K562 (cell line): ENCODE results near the gene ZBTB14. TPM values are rescaled to one million over a fixed set of nuclear protein-coding genes. Genes with fewer than 3 reads are reported as not detected.

Source experiments
- ASH1L ChIP-seq: fragments of 450-650 bp; IDR thresholded peaks from 2 replicates; pipeline ENCODE4 v1.6.1; 2018; ENCODE audit warnings: borderline replicate concordance, mild to moderate bottlenecking, low read depth; ENCODE audit not compliant: partially characterized antibody
- HDAC2 ChIP-seq: fragments of 450-650 bp; IDR thresholded peaks from 2 replicates; pipeline ENCODE4 v1.6.1; 2016; ENCODE audit warnings: mild to moderate bottlenecking
- HEY1 ChIP-seq: fragments of 250-450 bp; sonication (Bioruptor Pico); IDR thresholded peaks from 2 replicates; pipeline ENCODE4 v1.5.0; 2020; ENCODE audit warnings: mild to moderate bottlenecking, moderate library complexity, borderline replicate concordance
- ID3 ChIP-seq, 2 experiments: fragments of 250-450 bp in 1 of 2; fragments of 450-650 bp in 1 of 2; sonication (Bioruptor Pico) in 1 of 2; IDR thresholded peaks; 2 replicates each; pipeline versions ENCODE4 v1.6.1 to v1.8.0; 2016 to 2021; ENCODE audit warnings: mild to moderate bottlenecking in 2 of 2, moderate library complexity in 2 of 2, missing compliant biosample characterization in 1 of 2, missing genetic modification characterization in 1 of 2
- KDM5B ChIP-seq: fragments of 200-600 bp; sonication (generic); IDR thresholded peaks from 2 replicates; pipeline ENCODE4 v1.6.1; 2012; ENCODE audit warnings: low read depth, mild to moderate bottlenecking, moderate library complexity, low read length, control low read depth, inconsistent platforms; ENCODE audit not compliant: insufficient replicate concordance
- MBD1 ChIP-seq: fragments of 250-450 bp; sonication (Bioruptor Pico); IDR thresholded peaks from 2 replicates; pipeline ENCODE4 v1.8.0; 2022; ENCODE audit warnings: inconsistent platforms
- MECOM ChIP-seq: fragments of 250-450 bp; sonication (Bioruptor Pico); IDR thresholded peaks from 2 replicates; pipeline ENCODE4 v1.8.0; 2022; ENCODE audit warnings: inconsistent platforms
- MTA3 ChIP-seq: fragments of 450-650 bp; formaldehyde crosslinking; IDR thresholded peaks from 2 replicates; pipeline ENCODE4 v1.6.1; 2017; ENCODE audit warnings: mild to moderate bottlenecking, borderline replicate concordance
- NBN ChIP-seq: fragments of 450-650 bp; IDR thresholded peaks from 2 replicates; pipeline ENCODE4 v1.6.1; 2016; ENCODE audit warnings: low read depth, mild to moderate bottlenecking
- PML ChIP-seq: IDR thresholded peaks from 2 replicates; pipeline ENCODE4 v1.6.1; 2012; ENCODE audit warnings: low read length, inconsistent platforms
- SMARCA5 ChIP-seq: fragments of 450-650 bp; IDR thresholded peaks from 2 replicates; pipeline ENCODE4 v1.6.1; 2016
- TAF1 ChIP-seq: IDR thresholded peaks from 2 replicates; pipeline ENCODE4 v1.6.1; 2011; ENCODE audit warnings: mild to moderate bottlenecking, low read length, moderate library complexity; ENCODE audit not compliant: insufficient read depth, control insufficient read depth, severe bottlenecking; ENCODE audit errors: extremely low read depth
- polyA plus RNA-seq, 8 experiments: library from polyadenylated mRNA; depleted of rRNA in 4 of 8; stranded (reverse) in 5 of 8; unstranded in 3 of 8; fragments of >200 nt; fragmentation: Nextera tagmentation in 2 of 8; fragmentation: Illumina TruSeq in 1 of 8; extraction: Ambion mirVana in 2 of 8; extraction: Trizol in 1 of 8; gene quantifications; 2 replicates each; pipeline versions ENCODE4 v1.2.1 to v1.2.3, GENCODE V29; 2011 to 2014; ENCODE audit warnings: inconsistent platforms in 1 of 8, missing spikeins in 1 of 8
- total RNA-seq, 7 experiments: library from RNA; depleted of rRNA in 6 of 7; stranded (reverse); fragments of >200 nt in 6 of 7; fragmentation: Illumina TruSeq in 2 of 7; extraction: Trizol in 2 of 7; gene quantifications; 2 replicates each; pipeline versions ENCODE4 v1.2.1 to v1.2.3, GENCODE V29; 2011 to 2021; ENCODE audit warnings: low replicate concordance in 1 of 7
- TF ChIP-seq, protein P1 (sequence below), 2 experiments: IDR thresholded peaks; 2 replicates each; pipeline ENCODE4 v1.6.1; 2011; ENCODE audit warnings: borderline replicate concordance in 1 of 2, control low read depth in 1 of 2, low read depth in 1 of 2, low read length in 1 of 2, mild to moderate bottlenecking in 1 of 2, mixed read lengths in 1 of 2, moderate library complexity in 1 of 2; ENCODE audit not compliant: insufficient read depth in 1 of 2, insufficient read length in 1 of 2, poor library complexity in 1 of 2, severe bottlenecking in 1 of 2; ENCODE audit errors: extremely low read depth in 1 of 2
- TF ChIP-seq, protein P2 (sequence below), 2 experiments: fragments of 450-650 bp; formaldehyde crosslinking in 1 of 2; IDR thresholded peaks; 2 replicates each; pipeline versions ENCODE4 v1.4.0 to v1.6.1; 2014 to 2020; ENCODE audit warnings: mild to moderate bottlenecking in 2 of 2, borderline replicate concordance in 1 of 2, low read depth in 1 of 2

ZBTB14 gene
- total and polyA plus RNA-seq, 9 of the 15 experiments (the other 6 are each of a cell fraction or from before 2014, with no cell fraction given): 2.8 to 12.6 (median 9.0) TPM

DNA sequence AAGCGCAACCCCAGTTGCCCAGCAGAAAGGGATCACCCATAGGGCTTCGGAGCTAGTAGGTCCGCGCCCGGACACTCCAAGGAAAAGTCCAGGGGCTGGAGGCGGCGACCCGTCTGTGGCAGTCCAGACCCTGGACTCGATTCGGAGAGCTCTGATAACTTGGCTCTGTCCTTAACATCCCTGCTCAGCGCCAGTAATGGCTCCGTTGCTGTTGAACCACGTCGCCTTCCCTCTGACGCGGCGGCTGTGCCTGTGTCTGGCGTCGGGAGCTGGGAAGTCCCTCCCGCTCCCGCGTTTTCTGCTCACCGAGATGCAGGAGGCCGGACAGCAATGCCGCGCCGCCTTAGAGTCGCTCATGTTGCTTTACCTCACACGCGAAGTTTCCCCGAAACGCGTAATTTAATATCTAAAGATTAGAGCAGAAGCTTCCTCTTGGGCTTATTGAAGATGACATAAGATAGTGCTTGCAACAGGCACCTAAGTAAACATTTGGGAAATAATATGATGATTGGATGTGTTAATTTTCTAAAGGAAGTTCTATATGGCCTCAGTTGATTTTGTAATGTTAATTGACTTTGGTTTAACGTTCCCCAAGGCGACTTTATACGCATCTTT, 1.3 kb upstream of the ZBTB14 start (continued):
- TF ChIP-seq, protein P1, sequence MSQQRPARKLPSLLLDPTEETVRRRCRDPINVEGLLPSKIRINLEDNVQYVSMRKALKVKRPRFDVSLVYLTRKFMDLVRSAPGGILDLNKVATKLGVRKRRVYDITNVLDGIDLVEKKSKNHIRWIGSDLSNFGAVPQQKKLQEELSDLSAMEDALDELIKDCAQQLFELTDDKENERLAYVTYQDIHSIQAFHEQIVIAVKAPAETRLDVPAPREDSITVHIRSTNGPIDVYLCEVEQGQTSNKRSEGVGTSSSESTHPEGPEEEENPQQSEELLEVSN (IDR thresholded peaks at IDR 0.05; ENCODE audit: borderline replicate concordance in 1 of 2, extremely low read depth in 1 of 2, insufficient read depth in 1 of 2, insufficient read length in 1 of 2, low read depth in 1 of 2, low read length in 1 of 2, poor library complexity in 1 of 2, severe bottlenecking in 1 of 2): peak; percentile 96 to 99
- 0 out of 2 replicates have a peak, but pooled peaks have one; percentile 64 for TF ChIP-seq HEY1
- 0 out of 2 replicates have a peak, but pooled peaks have one; percentile 45 for TF ChIP-seq HDAC2
- TF ChIP-seq MBD1 (CRISPR knock-in tag): 0 out of 2 replicates have a peak, but pooled peaks have one; percentile 17
- TF ChIP-seq KDM5B: peak; percentile 68
- peak; percentile 64; the same call in 1 of the 2 replicates for TF ChIP-seq MTA3
- peak; percentile 45; the same call in 1 of the 2 replicates for TF ChIP-seq PML
- TF ChIP-seq NBN: peak; percentile 78
- TF ChIP-seq SMARCA5: 0 out of 2 replicates have a peak, but pooled peaks have one; percentile 26
- peak; percentile 37 for TF ChIP-seq TAF1
- no peak for TF ChIP-seq ID3 (CRISPR knock-in tag; IDR thresholded peaks at IDR 0.05)
- 0 out of 2 replicates have a peak, but pooled peaks have one; percentile 47 for TF ChIP-seq ID3 (tag; IDR thresholded peaks at IDR 0.05)
- peak; percentile 35 for TF ChIP-seq ASH1L
- TF ChIP-seq, protein P2, sequence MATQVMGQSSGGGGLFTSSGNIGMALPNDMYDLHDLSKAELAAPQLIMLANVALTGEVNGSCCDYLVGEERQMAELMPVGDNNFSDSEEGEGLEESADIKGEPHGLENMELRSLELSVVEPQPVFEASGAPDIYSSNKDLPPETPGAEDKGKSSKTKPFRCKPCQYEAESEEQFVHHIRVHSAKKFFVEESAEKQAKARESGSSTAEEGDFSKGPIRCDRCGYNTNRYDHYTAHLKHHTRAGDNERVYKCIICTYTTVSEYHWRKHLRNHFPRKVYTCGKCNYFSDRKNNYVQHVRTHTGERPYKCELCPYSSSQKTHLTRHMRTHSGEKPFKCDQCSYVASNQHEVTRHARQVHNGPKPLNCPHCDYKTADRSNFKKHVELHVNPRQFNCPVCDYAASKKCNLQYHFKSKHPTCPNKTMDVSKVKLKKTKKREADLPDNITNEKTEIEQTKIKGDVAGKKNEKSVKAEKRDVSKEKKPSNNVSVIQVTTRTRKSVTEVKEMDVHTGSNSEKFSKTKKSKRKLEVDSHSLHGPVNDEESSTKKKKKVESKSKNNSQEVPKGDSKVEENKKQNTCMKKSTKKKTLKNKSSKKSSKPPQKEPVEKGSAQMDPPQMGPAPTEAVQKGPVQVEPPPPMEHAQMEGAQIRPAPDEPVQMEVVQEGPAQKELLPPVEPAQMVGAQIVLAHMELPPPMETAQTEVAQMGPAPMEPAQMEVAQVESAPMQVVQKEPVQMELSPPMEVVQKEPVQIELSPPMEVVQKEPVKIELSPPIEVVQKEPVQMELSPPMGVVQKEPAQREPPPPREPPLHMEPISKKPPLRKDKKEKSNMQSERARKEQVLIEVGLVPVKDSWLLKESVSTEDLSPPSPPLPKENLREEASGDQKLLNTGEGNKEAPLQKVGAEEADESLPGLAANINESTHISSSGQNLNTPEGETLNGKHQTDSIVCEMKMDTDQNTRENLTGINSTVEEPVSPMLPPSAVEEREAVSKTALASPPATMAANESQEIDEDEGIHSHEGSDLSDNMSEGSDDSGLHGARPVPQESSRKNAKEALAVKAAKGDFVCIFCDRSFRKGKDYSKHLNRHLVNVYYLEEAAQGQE (IDR thresholded peaks at IDR 0.05; ENCODE audit: borderline replicate concordance): no peak
- TF ChIP-seq, protein P2 (CRISPR knock-in tag; IDR thresholded peaks at IDR 0.05; ENCODE audit: low read depth): peak; percentile 76
- TF ChIP-seq MECOM (CRISPR knock-in tag): no peak
